ENCODE measurements around the gene LIN37.
A peak's percentile ranks its signal among the peaks of the same experiment; 100 is the strongest.

LIN37 gene

DNA sequence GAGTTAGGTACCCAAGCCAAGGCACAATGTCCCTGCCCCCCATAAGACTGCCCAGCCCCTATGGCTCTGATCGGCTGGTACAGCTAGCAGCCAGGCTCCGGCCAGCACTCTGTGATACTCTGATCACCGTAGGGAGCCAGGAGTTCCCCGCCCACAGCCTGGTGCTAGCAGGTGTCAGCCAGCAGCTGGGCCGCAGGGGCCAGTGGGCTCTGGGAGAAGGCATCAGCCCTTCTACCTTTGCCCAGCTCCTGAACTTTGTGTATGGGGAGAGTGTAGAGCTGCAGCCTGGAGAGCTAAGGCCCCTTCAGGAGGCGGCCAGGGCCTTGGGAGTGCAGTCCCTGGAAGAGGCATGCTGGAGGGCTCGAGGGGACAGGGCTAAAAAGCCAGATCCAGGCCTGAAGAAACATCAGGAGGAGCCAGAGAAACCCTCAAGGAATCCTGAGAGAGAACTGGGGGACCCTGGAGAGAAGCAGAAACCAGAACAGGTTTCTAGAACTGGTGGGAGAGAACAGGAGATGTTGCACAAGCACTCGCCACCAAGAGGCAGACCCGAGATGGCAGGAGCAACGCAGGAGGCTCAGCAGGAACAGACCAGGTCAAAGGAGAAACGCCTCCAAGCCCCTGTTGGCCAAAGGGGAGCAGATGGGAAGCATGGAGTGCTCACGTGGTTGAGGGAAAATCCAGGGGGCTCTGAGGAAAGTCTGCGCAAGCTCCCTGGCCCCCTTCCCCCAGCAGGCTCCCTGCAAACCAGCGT is 33.6 kb upstream of the LIN37 start:
- Histone ChIP-seq H2AFZ (ENCODE audit: low read depth, low read length) (no peak overlapping the region), H4K20me1 (ENCODE audit: insufficient read depth, low read length) (peaks cover 14% of the 10 kb centered on the region), H3K36me3 (ENCODE audit: insufficient read depth, low read length) (peaks cover 9% of the 10 kb centered on the region), H3K4me1 (ENCODE audit: insufficient read depth, low read length) (peaks cover 30% of the 10 kb centered on the region), H3K27me3 (ENCODE audit: insufficient read depth, low read length, poor library complexity) (no peaks in the 10 kb centered on the region), H3K27ac (ENCODE audit: low read length) (no peak overlapping the region), H3K4me3 (ENCODE audit: low read depth in 1 of 2, low read length in 2 of 2) (no peak overlapping the region), H3K79me2 (ENCODE audit: insufficient read depth, low read length) (peaks cover 32% of the 10 kb centered on the region), H3K9ac (ENCODE audit: low read depth, low read length) (no peak overlapping the region), H3K9me3 (ENCODE audit: insufficient read depth, low read length, severe bottlenecking) (no peaks in the 10 kb centered on the region), H3K4me2 (ENCODE audit: insufficient read depth, low read length) (no peak overlapping the region)
- no peak for DNase-seq
- TF ChIP-seq, protein P1, sequence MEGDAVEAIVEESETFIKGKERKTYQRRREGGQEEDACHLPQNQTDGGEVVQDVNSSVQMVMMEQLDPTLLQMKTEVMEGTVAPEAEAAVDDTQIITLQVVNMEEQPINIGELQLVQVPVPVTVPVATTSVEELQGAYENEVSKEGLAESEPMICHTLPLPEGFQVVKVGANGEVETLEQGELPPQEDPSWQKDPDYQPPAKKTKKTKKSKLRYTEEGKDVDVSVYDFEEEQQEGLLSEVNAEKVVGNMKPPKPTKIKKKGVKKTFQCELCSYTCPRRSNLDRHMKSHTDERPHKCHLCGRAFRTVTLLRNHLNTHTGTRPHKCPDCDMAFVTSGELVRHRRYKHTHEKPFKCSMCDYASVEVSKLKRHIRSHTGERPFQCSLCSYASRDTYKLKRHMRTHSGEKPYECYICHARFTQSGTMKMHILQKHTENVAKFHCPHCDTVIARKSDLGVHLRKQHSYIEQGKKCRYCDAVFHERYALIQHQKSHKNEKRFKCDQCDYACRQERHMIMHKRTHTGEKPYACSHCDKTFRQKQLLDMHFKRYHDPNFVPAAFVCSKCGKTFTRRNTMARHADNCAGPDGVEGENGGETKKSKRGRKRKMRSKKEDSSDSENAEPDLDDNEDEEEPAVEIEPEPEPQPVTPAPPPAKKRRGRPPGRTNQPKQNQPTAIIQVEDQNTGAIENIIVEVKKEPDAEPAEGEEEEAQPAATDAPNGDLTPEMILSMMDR (IDR thresholded peaks at IDR 0.05; ENCODE audit: borderline replicate concordance, extremely low read depth, low read length, poor library complexity, severe bottlenecking), result peak; percentile 43
- TF ChIP-seq EZH2 (IDR thresholded peaks at IDR 0.05; ENCODE audit: borderline replicate concordance, low read depth, low read length, severe bottlenecking), result no peak
- ATAC-seq (ENCODE audit: insufficient read depth, low read depth), result no peak

DNA sequence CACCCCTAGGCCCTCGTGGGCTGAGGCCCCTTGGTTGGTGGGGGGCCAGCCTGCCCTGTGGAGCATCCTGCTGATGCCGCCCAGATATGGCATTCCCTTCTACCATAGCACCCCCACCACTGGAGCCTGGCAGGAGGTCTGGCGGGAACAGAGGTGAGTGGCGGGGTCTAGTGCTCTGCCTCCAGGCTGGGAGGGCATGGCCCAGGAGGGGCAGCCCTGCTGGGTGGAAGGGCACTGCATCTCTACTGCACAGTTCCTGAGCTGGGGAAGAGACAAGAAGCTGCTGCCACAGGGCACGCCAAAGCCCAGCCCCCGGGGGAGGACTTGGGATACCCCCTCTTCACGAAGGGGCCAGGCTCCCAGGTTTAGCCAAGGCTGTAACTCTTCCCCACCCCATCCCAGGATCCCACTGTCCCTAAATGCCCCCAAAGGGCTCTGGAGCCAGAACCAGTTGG is 33.0 kb upstream of the LIN37 start:
- Histone ChIP-seq H3K4me3 (ENCODE audit: low read depth in 1 of 2, low read length in 2 of 2) (no peak overlapping the region), H2AFZ (ENCODE audit: low read depth, low read length) (no peak overlapping the region), H3K4me1 (ENCODE audit: insufficient read depth, low read length) (peaks cover 35% of the 10 kb centered on the region), H3K4me2 (ENCODE audit: insufficient read depth, low read length) (peak overlapping the region; percentile 96; the same call in 1 of the 2 replicates), H3K9ac (ENCODE audit: low read depth, low read length) (no peak overlapping the region; the same call in 1 of the 2 replicates), H3K79me2 (ENCODE audit: insufficient read depth, low read length) (peaks cover 37% of the 10 kb centered on the region), H3K36me3 (ENCODE audit: insufficient read depth, low read length) (peaks cover 15% of the 10 kb centered on the region), H4K20me1 (ENCODE audit: insufficient read depth, low read length) (peaks cover 20% of the 10 kb centered on the region), H3K9me3 (ENCODE audit: insufficient read depth, low read length, severe bottlenecking) (no peaks in the 10 kb centered on the region), H3K27me3 (ENCODE audit: insufficient read depth, low read length, poor library complexity) (no peaks in the 10 kb centered on the region), H3K27ac (ENCODE audit: low read length) (no peak overlapping the region)
- no peak for DNase-seq
- TF ChIP-seq EZH2 (IDR thresholded peaks at IDR 0.05; ENCODE audit: borderline replicate concordance, low read depth, low read length, severe bottlenecking), result no peak
- TF ChIP-seq, protein P1 (IDR thresholded peaks at IDR 0.05; ENCODE audit: borderline replicate concordance, extremely low read depth, low read length, poor library complexity, severe bottlenecking), result no peak
- no peak for ATAC-seq (ENCODE audit: insufficient read depth, low read depth)

DNA sequence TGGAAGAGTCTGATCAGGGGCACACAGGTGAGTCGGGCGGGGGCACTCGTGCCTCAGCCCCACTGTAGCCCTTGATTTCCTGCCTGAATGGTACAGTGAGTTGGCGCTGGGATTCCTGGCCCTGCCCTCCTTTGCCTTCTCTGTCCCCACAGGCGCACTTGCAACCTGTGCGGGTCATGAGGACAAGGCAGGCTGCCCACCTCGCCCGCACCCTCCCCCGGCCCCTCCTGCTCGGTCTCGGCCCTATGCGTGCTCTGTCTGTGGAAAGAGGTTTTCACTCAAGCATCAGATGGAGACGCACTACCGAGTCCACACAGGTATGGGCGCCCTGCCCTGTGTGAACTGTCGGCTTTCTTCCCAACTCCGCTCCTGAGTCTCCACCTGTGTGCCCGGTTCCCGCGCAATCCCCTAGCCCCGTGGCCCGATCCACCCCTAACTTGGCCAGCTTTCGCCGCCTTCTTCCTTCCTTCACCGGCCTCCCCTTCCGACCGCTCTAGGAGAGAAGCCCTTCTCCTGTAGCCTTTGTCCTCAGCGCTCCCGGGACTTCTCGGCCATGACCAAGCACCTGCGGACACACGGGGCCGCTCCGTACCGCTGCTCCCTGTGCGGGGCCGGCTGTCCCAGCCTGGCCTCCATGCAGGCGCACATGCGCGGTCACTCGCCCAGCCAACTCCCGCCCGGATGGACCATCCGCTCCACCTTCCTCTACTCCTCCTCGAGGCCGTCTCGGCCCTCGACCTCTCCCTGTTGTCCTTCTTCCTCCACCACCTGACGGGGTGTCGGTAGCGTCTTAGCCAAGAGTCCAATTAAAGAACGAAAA is 32.2 kb upstream of the LIN37 start:
- DNase-seq (no peak), ATAC-seq (ENCODE audit: insufficient read depth, low read depth) (no peak)
- Histone ChIP-seq H4K20me1 (ENCODE audit: insufficient read depth, low read length) (peaks cover 25% of the 10 kb centered on the region), H3K36me3 (ENCODE audit: insufficient read depth, low read length) (peaks cover 22% of the 10 kb centered on the region), H2AFZ (ENCODE audit: low read depth, low read length) (peak overlapping the region; percentile 96), H3K4me1 (ENCODE audit: insufficient read depth, low read length) (peaks cover 38% of the 10 kb centered on the region), H3K27ac (ENCODE audit: low read length) (peak overlapping the region; percentile 80), H3K4me3 (ENCODE audit: low read depth in 1 of 2, low read length in 2 of 2) (peak overlapping the region; percentile 59 to 94; a peak in 3 of 4 replicates), H3K4me2 (ENCODE audit: insufficient read depth, low read length) (peak overlapping the region; percentile 96), H3K79me2 (ENCODE audit: insufficient read depth, low read length) (peaks cover 43% of the 10 kb centered on the region), H3K9ac (ENCODE audit: low read depth, low read length) (peak overlapping the region; percentile 81), H3K9me3 (ENCODE audit: insufficient read depth, low read length, severe bottlenecking) (no peaks in the 10 kb centered on the region), H3K27me3 (ENCODE audit: insufficient read depth, low read length, poor library complexity) (no peaks in the 10 kb centered on the region)
- TF ChIP-seq, protein P1 (IDR thresholded peaks at IDR 0.05; ENCODE audit: borderline replicate concordance, extremely low read depth, low read length, poor library complexity, severe bottlenecking), result no peak
- TF ChIP-seq EZH2 (IDR thresholded peaks at IDR 0.05; ENCODE audit: borderline replicate concordance, low read depth, low read length, severe bottlenecking), result no peak
